HG03571 (cell line): ENCODE measurements around the gene MYB.
"Not testable (repeated sequence)": the region's sequence is repeated elsewhere in the genome, so short reads cannot be mapped to it uniquely, and the experiment has no call there.

Experiments used
- ATAC-seq: cut with Tn5 transposase; IDR thresholded peaks from one replicate; pipeline ENCODE4 v1.9.1; 2021; ENCODE audit not compliant: unreplicated experiment

The MYB gene

GRCh38 chr6:135162678-135163439 is 18.2 kb upstream of the MYB start:
- peak; percentile 17 for ATAC-seq

- ATAC-seq, result peak; percentile 59
Measured at GRCh38 chr6:135163440-135163738, 17.7 kb upstream of the MYB start.

- not testable (repeated sequence) for ATAC-seq
Measured at GRCh38 chr6:135164387-135164786, 16.7 kb upstream of the MYB start.

- ATAC-seq, result no peak
Measured at GRCh38 chr6:135165031-135165430, 16.1 kb upstream of the MYB start.

DNA sequence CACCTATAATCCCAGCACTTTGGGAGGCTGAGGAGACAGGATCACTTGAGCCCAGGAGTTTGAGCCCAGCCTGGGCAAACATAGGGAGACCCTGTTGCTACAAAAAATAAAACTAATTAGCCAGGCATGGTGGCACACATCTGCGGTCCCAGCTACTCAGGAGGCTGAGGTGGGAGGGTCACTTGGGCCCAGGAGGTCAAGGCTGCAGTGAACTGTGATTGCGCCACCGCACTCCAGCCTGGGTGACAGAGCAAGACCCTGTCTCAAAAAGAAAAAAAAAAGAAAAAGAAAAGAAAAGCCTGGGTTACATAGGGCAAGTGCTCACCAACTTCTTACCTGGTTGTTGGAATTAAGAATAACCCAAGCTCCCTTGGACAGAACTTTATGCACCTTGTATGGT is 14.6 kb upstream of the MYB start:
- ATAC-seq, result no peak

DNA sequence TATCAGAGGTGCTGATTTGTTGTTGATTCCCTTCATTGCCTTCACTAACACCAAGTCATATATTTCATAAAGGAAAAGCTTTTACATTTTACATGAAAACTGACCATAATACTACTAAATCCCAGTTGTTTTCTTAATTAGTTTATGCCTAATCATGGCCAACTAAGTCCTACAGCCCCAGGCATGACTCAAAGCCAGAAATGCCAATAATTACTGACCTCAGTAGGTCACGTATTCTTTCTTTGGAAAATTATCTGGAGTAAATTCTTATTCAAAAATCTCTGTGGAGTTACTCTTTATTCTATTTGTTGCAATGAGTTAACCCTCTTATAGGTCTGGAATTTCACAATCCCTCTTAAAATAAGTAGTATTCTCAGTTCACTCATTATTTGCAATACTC is 13.5 kb upstream of the MYB start:
- ATAC-seq, result no peak

DNA sequence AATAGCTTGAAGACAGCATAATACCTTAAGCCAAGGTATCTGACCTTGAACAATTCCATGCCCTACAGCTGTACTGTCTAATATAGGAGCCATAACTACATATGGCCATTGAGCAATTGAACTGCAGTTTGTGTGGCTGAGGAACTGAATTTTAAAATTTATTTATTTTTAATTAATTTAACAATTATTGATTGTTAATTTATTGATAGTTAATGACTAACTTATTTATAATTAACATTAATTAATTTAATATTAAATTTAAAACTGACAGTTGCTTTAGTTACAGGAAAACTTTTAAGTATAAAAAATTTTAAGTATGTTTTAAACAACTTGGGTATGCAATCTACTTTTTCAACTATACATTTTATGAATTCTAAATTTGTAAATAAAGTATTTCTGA is 12.3 kb upstream of the MYB start:
- ATAC-seq, result no peak

- ATAC-seq, result no peak
Measured at GRCh38 chr6:135170238-135170637, 10.9 kb upstream of the MYB start.

- ATAC-seq, result no peak
Measured at GRCh38 chr6:135170849-135171248, 10.3 kb upstream of the MYB start.

DNA sequence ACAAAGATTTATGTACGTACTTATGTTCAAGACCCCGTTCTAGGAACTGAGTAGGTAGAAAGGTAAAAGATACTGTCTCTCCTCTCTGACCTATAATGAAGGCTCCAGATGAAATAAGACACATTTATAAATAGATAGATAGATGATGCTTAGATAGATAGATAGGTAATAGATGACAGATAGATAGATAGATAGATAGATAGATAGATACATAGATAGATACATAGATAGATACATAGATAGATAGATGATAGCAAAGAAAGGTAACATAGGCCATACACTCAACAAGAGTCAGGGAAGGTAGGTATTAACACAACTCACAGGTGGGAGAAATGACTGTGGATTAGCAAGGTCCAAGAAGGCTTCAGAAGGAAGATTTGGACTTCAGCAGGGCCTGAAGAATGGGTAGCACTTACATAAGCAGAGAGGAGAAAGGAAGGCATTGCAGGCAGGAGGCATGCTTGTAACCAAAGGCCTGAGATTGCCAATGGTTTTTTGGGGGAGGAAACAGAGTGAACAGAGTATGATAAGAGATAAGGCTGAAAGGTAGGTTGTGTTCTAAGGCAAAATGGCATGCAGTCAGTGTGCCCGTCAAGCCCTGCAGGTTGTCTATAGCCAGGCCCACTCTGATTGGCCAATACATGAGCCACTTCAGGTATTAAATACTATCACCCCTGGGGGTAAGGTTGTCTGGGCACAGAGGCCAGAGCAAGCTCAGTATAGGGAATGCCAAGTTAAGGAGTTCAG is 7.7 kb upstream of the MYB start:
- ATAC-seq, result no peak

DNA sequence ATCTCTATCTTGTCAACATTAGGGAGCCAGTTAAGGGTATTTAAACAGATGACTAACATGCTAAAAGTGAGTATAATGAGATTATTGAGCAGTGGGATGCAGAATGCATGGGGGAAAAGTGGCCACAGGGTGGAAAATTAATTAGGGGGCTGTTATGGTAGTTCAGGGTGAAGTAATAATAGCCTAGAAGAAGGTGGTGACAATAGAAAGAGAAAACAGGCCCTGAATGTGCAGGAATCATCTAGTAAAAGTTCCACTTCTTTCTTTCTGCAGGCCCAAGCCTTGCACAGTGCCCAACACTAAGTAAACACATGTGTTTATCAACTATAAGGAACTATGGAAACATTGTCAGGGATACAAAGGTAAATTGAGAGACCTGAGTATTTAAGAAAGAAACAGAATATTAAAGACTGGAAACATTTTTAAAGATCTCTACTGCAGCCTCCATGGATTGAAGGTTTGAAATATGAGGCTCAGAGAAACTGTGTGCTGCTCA is 7.1 kb upstream of the MYB start:
- no peak for ATAC-seq

DNA sequence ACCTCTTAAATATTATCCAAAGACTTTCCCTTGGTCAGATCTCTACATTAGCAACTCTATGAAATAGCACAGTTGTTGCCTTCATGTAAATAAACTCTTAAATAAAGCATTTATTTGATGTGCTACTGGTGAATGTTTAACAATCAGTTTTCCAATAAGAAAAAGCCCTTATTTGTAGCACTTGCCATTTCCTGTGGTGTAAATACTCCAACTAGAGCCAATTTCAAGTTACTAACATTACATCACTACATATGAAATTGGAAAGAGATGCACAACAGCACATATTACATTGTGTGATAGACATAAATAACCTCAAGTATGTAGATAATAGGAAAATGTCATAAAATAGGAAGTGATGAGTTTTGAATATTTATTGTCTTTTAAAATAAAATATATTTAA is 5.0 kb upstream of the MYB start:
- ATAC-seq, result no peak

- ATAC-seq, result no peak
Measured at GRCh38 chr6:135176464-135176863, 4.6 kb upstream of the MYB start.

GRCh38 chr6:135179372-135179771 is 1.7 kb upstream of the MYB start:
- no peak for ATAC-seq

DNA sequence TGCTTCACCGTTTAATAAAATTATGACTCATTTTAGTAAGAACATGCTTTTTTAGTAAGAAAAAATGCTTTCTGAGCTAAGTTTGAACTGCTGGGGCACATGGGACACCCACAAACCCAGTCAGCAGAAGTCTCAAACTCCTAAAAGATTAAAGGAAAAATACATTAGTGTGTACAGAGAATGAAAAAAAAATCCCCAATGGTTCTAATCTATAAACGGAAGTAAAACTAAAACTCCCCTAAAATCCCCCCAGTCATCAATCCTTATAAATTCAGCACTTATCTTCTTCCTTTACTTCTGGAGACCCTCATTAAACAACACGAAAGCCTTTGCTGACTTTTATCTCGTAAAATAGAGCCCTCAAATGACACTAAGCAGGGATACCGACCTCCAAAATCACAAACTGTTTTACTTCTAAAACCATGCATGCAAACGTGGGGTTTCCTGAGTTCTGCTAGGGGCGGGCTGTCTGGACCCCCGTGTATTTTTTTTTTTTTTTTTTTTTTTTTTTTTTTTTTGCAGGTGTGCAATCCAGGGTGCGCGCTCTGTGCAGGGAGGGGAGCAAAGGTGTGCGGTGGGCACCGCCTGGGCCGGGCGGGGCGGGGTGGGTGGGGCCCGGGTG is 1.1 kb upstream of the MYB start:
- no peak for ATAC-seq

DNA sequence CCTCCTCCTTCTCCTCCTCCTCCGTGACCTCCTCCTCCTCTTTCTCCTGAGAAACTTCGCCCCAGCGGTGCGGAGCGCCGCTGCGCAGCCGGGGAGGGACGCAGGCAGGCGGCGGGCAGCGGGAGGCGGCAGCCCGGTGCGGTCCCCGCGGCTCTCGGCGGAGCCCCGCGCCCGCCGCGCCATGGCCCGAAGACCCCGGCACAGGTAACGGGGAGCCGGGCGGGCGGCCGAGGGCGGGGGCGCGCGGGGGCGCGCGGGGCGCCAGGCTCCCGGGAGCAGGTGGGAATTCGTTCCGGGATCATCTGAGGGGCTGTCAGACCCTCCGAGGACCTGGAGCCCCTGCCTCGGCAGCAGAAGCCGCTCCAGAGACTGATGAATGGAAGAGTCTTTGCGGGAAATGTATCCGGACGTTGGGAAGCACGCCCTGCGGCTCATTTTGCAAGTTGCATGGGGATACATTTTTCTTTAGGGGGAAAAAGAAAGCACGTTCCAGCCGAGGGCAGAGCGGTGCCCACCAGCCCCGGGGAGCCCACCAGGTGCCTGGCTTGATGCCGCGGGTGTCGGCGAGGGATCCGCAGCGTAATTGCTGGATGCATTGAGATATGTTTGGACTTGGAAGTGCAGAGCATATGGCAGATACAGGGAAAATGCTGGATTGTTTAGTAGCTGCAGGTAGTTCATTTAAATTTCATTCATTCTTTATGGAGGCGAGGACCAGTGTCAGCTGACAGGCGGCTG is 394 bp downstream of the MYB start:
- no peak for ATAC-seq

- ATAC-seq, result peak; percentile 0
Measured at GRCh38 chr6:135182071-135183001, 1.2 kb downstream of the MYB start.

DNA sequence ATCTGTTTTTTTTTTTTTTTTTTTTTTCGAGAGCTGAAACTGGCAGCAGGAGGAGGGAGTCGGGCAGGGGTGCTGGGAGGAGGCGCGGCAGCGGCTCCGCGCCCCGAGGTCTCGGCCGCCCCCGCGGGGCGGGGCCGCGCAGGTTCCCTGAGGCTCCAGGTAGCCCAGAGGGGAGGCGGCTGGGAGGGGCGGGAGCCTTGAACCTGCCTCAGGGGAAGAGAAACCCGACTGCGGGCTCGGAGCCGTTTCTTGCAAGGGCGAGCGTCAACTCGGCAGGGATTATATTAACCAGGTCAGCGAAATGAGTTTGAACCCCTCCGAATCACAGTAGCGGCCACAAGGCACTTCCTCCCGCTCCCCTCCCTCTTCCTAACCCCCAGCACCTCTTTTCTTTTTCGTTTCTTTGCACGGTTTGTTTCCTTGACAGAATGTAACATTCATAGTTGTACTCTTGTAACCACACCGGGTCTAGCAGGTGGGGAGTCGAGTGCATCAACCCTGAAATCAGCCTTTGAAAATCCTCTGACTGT is 2.0 kb downstream of the MYB start:
- peak; percentile 41 for ATAC-seq

DNA sequence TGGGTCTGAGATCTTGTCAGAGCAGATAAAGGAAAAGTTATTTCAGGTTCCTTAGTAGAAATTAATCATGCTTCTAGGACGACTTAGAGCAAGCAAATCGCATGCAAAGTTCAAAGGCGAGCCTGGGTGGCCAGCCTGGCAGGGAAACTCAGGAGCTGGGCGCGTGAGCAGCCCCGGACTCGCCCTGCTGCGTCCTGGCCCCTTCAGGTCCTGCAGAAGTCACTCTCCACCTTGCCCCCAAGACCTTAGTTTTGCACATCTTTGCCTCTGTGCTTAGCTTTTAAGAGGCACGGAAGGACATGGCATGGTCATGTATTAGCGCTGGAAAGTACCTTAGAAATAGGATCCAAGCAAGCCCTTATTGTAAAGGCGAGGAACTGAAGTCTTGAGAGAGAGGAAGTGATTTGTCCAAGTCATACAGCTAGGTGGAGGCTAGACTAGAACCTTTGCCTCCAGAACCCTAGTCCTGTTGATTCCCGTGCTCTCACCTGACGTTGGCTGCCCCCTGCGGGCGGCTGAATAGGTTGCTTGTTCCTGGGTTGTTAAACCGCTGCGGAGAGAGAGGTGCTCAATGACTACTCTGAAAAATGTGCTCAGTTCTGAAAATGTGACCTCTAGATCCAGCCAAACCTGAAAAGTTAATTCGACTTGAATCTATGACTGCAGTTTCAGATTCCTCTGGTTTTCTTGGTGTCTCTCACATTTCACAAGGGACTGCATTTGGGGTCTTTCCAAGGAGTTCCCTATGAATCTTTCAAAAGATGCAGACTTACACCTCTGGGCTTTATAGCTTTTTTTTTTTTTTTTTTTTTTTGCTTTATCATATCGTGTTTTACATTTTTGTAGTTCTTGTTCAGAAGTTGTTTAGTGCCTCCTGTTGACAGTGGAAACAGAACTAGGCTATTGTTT is 2.7 kb downstream of the MYB start:
- ATAC-seq, result peak; percentile 31
